Cardiac muscle cell (in vitro differentiated cells and primary cell): Measurements from ENCODE around the gene RSPH3. TPM values are rescaled to one million over a fixed set of nuclear protein-coding genes. Genes with fewer than 3 reads are reported as not detected.

Experiments
- DNase-seq, 2 donors: peaks; one replicate each; pipeline versions ENCODE4 v3.0.0 to v3.0.0-alpha.2; 2010 to 2017; ENCODE audit warnings: low read depth in 1 of 2, low spot score in 1 of 2
- H3K27ac ChIP-seq: fragments of 200-600 bp; sonication (generic); 2 replicates; pipeline ENCODE4 v1.5.1; 2016
- H3K27me3 ChIP-seq: fragments of 200-600 bp; sonication (generic); 2 replicates; pipeline ENCODE4 v1.6.0; 2016; ENCODE audit warnings: control low read depth
- H3K36me3 ChIP-seq: fragments of 200-600 bp; sonication (generic); 2 replicates; pipeline ENCODE4 v1.5.1; 2016; ENCODE audit warnings: control low read depth
- H3K4me1 ChIP-seq: fragments of 200-600 bp; sonication (generic); 2 replicates; pipeline ENCODE4 v1.8.1; 2017; ENCODE audit warnings: low read depth, mild to moderate bottlenecking, mixed run types
- H3K4me3 ChIP-seq: fragments of 200-600 bp; sonication (generic); 2 replicates; pipeline ENCODE4 v1.5.1; 2016; ENCODE audit warnings: mild to moderate bottlenecking
- H3K9me3 ChIP-seq: fragments of 200-600 bp; sonication (generic); 2 replicates; pipeline ENCODE4 v1.5.1; 2017; ENCODE audit warnings: low read depth, mild to moderate bottlenecking, control low read depth
- CTCF ChIP-seq: IDR thresholded peaks from 2 replicates; pipeline ENCODE4 v1.5.1; 2012; ENCODE audit warnings: low read depth, mild to moderate bottlenecking, low read length
- polyA plus RNA-seq: library from polyadenylated mRNA; unstranded; fragments of >200 nt; fragmentation: Nextera tagmentation; extraction: Ambion mirVana; gene quantifications from 2 replicates; pipeline ENCODE4 v1.2.1, GENCODE V29; 2016
- total RNA-seq: library from RNA; depleted of rRNA; stranded (reverse); fragments of >200 nt; gene quantifications from 2 replicates; pipeline ENCODE4 v1.2.3, GENCODE V29; 2016

The RSPH3 gene
- total and polyA plus RNA-seq, 2 experiments from 2014 or later, result 13.8 to 19.7 TPM

- H3K27ac ChIP-seq, result no peak overlapping the region
Measured at GRCh38 chr6:159043251-159043650, 43.2 kb upstream of the RSPH3 start.

GRCh38 chr6:159042826-159043181 is 42.8 kb upstream of the RSPH3 start:
- Histone ChIP-seq H3K27ac (no peak overlapping the region), H3K4me3 (no peak overlapping the region), H3K4me1 (no peaks in the 10 kb centered on the region), H3K36me3 (no peaks in the 10 kb centered on the region), H3K9me3 (no peaks in the 10 kb centered on the region), H3K27me3 (no peaks in the 10 kb centered on the region)
- no peak for TF ChIP-seq CTCF
- no peak for DNase-seq

More at GRCh38 chr6:159043251-159043650, 43.2 kb upstream of the RSPH3 start:
- Histone ChIP-seq H3K4me1 (no peaks in the 10 kb centered on the region), H3K27me3 (no peaks in the 10 kb centered on the region), H3K4me3 (no peak overlapping the region), H3K36me3 (no peaks in the 10 kb centered on the region), H3K9me3 (no peaks in the 10 kb centered on the region)
- no peak for TF ChIP-seq CTCF
- no peak for DNase-seq

GRCh38 chr6:159042003-159042825 is 42.2 kb upstream of the RSPH3 start:
- no peak overlapping the region for H3K27ac ChIP-seq
- H3K4me3 ChIP-seq, result no peak overlapping the region
- no peaks in the 10 kb centered on the region for H3K9me3 ChIP-seq
- H3K36me3 ChIP-seq, result no peaks in the 10 kb centered on the region
- no peaks in the 10 kb centered on the region for H3K27me3 ChIP-seq
- H3K4me1 ChIP-seq, result no peaks in the 10 kb centered on the region
- peak; percentile 66 to 86 for DNase-seq
- TF ChIP-seq CTCF, result peak; percentile 99

- Histone ChIP-seq H3K4me1 (no peaks in the 10 kb centered on the region), H3K4me3 (no peak overlapping the region), H3K27ac (no peak overlapping the region), H3K36me3 (no peaks in the 10 kb centered on the region), H3K9me3 (no peaks in the 10 kb centered on the region), H3K27me3 (no peaks in the 10 kb centered on the region)
- no peak for TF ChIP-seq CTCF
- no peak for DNase-seq
Measured at GRCh38 chr6:159041181-159041580, 41.2 kb upstream of the RSPH3 start.

- Histone ChIP-seq H3K4me1 (no peaks in the 10 kb centered on the region), H3K9me3 (no peaks in the 10 kb centered on the region), H3K27ac (no peak overlapping the region), H3K36me3 (no peaks in the 10 kb centered on the region), H3K27me3 (no peaks in the 10 kb centered on the region), H3K4me3 (no peak overlapping the region)
- TF ChIP-seq CTCF, result no peak
- no peak for DNase-seq
Measured at GRCh38 chr6:159039885-159040258, 39.9 kb upstream of the RSPH3 start.
